ENCODE data around the gene HTT-AS.
"Not testable (repeated sequence)": the region's sequence is repeated elsewhere in the genome, so short reads cannot be mapped to it uniquely, and the experiment has no call there.

The HTT-AS gene

GRCh38 chr4:3085948-3086670 lies 11.8 kb upstream of the HTT-AS start:
- DNase-seq, result no peak

DNA sequence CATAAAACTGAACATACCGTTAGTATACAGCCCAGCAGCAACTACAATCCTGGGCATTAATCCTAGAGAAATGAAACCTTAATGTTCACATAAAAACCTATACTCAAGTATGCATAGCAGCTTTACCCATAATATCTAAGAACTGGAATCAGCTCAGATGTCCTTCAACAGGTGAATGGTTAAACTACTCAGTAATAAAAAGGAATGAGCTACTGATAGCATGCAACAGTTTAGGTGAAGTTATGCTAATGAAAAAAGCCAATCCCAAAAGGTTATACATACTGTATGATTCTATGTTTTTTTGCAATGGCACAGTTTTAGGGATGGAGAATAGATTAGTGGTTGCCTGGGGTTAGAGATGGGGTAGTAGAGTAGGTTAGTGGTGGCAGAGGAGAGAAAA lies 9.4 kb upstream of the HTT-AS start:
- no peak for DNase-seq

GRCh38 chr4:3082925-3083515 lies 8.7 kb upstream of the HTT-AS start:
- no peak for DNase-seq

DNA sequence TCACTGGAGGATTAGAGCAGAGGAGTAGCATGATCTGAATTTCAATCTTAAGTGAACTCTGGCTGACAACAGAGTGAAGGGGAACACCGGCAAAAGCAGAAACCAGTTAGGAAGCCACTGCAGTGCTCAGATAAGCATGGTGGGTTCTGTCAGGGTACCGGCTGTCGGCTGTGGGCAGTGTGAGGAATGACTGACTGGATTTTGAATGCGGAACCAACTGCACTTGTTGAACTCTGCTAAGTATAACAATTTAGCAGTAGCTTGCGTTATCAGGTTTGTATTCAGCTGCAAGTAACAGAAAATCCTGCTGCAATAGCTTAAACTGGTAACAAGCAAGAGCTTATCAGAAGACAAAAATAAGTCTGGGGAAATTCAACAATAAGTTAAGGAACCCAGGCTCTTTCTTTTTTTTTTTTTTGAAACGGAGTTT lies 5.4 kb upstream of the HTT-AS start:
- no peak for DNase-seq

DNA sequence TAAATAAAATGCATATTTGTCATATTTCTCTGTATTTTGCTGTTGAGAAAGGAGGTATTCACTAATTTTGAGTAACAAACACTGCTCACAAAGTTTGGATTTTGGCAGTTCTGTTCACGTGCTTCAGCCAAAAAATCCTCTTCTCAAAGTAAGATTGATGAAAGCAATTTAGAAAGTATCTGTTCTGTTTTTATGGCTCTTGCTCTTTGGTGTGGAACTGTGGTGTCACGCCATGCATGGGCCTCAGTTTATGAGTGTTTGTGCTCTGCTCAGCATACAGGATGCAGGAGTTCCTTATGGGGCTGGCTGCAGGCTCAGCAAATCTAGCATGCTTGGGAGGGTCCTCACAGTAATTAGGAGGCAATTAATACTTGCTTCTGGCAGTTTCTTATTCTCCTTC lies 3.5 kb upstream of the HTT-AS start:
- no peak for DNase-seq

DNA sequence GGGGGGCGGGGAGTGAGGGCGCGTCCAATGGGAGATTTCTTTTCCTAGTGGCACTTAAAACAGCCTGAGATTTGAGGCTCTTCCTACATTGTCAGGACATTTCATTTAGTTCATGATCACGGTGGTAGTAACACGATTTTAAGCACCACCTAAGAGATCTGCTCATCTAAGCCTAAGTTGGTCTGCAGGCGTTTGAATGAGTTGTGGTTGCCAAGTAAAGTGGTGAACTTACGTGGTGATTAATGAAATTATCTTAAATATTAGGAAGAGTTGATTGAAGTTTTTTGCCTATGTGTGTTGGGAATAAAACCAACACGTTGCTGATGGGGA lies 1.3 kb upstream of the HTT-AS start:
- DNase-seq, result no peak

GRCh38 chr4:3074846-3075651 lies 711 bp upstream of the HTT-AS start:
- DNase-seq, result peak; percentile 11

DNA sequence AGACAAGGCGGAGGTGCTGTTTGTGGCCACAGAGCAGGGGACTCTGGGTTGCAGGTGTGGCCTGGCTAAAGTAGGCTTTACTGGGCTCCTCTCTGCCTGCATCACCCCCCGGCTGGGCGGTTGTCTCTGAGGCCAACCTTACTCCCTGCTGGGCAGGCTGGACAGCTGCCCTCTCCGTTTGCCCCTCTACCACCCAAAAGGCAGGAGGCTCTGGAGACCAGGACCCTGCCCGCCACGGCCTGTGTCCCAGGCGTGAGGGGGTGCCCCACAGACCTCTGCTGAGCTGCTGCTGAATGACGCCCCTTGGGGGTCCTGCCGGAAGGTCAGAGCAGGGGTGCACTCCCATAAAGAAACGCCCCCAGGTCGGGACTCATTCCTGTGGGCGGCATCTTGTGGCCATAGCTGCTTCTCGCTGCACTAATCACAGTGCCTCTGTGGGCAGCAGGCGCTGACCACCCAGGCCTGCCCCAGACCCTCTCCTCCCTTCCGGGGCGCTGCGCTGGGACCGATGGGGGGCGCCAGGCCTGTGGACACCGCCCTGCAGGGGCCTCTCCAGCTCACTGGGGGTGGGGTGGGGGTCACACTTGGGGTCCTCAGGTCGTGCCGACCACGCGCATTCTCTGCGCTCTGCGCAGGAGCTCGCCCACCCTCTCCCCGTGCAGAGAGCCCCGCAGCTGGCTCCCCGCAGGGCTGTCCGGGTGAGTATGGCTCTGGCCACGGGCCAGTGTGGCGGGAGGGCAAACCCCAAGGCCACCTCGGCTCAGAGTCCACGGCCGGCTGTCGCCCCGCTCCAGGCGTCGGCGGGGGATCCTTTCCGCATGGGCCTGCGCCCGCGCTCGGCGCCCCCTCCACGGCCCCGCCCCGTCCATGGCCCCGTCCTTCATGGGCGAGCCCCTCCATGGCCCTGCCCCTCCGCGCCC lies 920 bp downstream of the HTT-AS start:
- no peak for DNase-seq

- DNase-seq, result no peak
Observed at GRCh38 chr4:3071811-3072210, 2.5 kb downstream of the HTT-AS start.

- DNase-seq, result no peak
Observed at GRCh38 chr4:3070709-3071500, 3.4 kb downstream of the HTT-AS start.

DNA sequence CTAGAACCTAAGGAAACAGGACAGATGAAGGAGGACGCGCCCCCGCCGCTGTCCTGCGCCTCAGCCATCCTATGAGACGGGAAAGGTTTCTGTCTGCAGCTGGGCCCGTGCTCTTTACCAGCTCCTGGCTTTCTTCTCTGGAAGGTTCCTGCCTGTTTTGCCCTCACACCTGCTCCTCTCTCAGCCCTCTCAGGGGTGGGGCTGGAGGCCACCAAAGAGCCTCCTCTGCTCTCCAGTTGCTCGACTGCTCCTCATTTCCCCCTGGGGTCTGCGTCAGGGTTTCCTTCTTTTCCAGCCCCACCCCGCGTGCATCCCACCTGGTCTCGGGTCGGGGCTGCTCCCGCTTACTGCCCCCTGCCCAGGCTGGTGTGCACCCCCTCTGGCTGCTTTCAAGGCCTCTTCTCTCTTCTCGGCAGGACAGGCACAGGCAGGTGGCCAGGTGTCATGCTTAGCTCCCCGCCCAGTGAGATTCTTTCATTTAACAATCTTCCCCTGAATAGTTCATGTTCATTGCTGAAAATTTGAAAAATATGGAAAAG lies 4.6 kb downstream of the HTT-AS start:
- DNase-seq, result no peak

DNA sequence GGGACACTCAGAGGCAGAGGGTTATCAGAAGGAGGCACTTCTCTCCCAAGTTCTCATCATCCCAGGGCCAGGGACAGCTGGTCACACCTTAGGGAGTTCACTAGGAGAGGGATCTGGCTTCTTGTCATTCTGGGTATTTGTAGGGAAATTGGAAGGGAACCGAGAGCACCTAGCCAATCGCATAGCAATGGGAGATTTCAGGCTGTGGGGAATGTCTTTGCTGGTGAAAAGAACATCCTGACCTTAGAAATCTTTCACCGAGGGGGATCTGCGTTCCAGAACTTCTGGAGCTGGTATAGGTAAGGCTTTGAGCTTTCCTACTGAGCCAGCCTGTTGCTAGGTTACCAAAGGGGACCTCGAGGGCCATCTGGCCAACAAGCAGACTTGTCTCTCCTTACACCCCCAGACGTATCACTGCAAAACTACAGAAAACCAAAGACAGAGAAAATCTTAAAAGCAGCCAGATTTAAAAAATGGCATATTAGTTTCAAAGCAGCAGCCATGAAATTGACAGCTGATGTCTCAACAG lies 6.8 kb downstream of the HTT-AS start:
- DNase-seq, result no peak

DNA sequence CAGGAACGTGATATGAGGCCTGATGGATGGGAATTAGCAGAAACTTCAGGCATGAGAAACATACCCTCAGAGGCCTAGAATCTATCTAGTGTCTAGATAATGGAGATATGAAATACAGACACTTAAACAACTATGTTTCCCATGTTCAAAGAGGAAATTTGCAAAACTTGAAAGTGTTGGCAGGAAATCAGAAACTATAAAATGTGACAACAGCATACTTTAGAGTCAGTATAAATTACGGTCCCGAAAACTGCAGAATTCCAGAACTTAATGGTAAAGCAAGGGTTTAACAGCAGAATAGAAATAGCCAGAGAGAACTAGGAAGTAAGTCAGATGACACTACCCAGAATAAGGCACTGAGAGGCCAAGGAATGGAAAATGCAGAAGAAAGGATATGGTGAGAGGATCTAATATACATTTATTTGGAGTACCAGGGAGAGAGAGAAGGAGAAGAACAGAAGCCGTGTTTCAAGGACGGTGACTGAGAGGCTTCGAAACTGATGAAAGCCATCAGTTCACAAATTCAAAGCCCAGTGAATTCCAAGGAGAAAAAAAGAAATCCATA lies 7.4 kb downstream of the HTT-AS start:
- DNase-seq, result no peak

GRCh38 chr4:3065551-3065950 lies 8.8 kb downstream of the HTT-AS start:
- DNase-seq, result no peak

DNA sequence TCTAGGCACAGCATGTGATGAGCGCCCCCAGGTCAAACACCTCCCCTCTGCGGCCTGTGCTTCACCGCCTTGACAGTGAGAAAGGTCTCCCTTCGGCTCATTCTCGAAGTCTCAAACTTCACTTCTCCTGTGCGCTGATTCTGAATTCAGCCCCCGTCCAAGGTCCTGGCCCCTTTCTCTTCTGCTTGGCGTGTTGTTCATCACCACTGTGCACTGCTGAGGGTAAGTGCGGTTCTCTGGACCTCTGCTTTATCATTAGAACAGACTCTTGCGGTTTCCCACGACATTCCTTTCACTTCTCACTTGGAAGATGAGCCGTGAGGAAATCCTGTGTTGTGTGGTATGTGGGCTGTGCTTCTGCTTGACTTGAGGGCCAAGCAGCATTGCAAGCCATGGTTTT lies 11.9 kb downstream of the HTT-AS start:
- DNase-seq, result no peak

GRCh38 chr4:3060946-3061345 lies 13.4 kb downstream of the HTT-AS start:
- DNase-seq, result no peak

DNA sequence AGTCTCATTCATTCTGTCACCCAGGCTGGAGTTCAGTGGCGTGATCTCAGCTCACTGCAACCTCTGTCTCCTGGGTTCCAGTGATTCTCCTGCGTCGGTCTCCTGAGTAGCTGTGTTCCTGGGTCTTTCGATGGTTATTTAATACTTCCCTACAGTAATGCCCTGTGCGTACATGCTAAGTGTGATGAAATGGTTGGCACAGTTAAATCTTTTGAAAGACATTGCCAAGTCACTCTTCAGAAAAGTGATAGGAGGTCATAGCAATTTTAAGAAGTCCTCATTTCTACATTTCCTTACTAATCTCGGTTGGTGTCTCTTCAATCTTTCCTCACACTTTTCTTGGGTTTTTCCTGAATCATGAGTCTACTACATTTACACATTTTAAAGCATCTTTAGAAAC lies 14.4 kb downstream of the HTT-AS start:
- DNase-seq, result no peak

DNA sequence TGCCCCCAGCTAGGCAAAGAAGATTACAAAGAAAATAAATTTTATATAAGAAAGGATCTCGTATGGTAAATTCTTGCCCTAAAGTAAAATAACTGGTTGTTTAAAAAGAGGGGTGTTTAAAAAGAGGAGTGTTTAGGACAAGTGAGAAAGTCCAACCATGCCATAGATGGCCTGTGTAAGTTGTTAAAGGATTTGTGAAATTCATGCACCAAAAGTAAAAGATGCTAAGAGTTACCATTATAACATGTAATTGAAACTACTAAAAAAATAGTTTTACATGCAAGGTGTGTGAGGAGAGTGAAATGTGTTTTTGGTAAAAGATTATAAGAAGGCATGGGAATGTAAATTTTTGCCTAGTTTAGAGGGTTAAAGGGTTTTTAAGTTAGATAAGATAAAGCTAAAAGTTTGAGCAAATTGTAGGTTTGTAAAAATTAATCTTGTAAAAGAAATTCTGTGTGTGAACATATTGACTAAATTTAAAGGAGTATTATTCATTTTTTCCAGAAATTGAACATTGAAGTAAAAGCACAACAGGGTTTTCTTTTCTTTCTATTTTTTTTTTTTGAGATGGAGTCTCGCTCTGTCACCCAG lies 20.1 kb downstream of the HTT-AS start:
- DNase-seq, result no peak

DNA sequence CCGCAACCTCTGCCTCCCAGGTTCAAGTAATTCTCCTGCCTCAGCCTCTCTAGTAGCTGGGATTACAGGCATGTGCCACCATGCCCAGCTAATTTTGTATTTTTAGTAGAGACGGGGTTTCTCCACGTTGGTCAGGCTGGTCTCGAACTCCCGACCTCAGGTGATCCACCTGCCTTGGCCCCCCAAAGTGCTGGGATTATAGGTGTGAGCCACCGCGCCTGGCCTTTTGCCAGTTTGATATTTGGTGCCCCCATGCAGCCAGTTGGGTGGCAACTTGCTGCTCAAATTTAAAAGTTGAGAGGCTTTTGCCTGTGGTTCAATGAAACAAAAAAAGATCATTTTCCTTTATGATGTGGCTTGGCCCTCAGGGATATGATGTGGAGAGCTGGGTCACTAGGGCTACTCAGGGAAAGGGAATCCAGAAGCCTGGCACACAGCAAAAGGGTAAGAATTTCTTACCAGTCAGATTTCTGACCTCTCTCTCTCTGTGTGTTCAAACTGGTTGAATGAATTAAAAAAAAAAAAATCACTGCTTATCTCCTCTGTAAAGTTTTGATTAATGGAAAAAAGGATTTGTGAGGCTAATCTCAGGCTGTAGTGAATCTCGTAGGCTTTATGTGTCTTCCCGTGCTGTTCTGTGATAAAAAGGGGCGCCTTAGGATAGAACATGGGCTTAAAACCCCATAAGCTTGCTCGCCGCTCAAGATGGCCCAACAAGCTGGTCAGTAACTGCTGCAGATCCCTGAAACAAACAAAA lies 23.0 kb downstream of the HTT-AS start:
- DNase-seq, result not testable (repeated sequence)
